AG10803 (cell line): Measurements from ENCODE around the gene HSPBP1.
A peak's percentile ranks its signal among the peaks of the same experiment; 100 is the strongest.

Source experiments
- DNase-seq: peaks from one replicate; pipeline ENCODE4 v3.0.0; 2010; ENCODE audit warnings: low read depth
- H3K4me3 ChIP-seq: 2 replicates; pipeline ENCODE4 v1.5.1; 2011; ENCODE audit warnings: mild to moderate bottlenecking, low read length, control low read depth
- TF ChIP-seq, protein P1 (sequence below): conservative IDR thresholded peaks from 2 replicates; pipeline ENCODE4 v1.5.1; 2011; ENCODE audit warnings: mild to moderate bottlenecking, low read length, control low read depth, inconsistent platforms

The HSPBP1 gene

DNA sequence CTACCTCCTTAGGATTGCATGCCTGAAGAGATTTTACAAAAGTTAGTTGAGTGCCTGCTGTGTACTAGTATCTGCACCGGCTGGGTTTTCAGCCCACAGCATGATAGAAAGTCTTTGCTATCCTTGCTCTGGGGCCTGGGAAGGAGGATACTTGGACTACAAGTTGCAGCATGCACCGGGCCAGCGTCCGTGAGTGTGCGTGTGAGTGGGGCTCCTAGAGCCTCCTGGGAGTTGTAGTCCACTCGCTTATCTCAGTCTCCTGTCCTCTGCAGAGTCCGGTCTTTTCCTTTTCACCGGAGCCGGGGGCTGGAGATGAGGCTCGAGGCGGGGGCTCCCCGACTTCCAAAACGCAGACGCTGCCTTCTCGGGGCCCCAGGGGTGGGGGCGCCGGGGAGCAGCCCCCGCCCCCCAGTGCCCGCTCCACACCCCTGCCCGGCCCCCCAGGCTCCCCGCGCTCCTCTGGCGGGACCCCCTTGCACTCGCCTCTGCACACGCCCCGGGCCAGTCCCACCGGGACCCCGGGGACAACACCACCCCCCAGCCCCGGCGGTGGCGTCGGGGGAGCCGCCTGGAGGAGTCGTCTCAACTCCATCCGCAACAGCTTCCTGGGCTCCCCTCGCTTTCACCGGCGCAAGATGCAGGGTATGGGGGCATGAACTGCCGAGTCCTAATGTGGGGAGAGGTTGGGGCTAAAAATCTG is 24.5 kb upstream of the HSPBP1 start:
- H3K4me3 ChIP-seq, result no peak overlapping the region
- peak; percentile 33 for DNase-seq
- TF ChIP-seq, protein P1, sequence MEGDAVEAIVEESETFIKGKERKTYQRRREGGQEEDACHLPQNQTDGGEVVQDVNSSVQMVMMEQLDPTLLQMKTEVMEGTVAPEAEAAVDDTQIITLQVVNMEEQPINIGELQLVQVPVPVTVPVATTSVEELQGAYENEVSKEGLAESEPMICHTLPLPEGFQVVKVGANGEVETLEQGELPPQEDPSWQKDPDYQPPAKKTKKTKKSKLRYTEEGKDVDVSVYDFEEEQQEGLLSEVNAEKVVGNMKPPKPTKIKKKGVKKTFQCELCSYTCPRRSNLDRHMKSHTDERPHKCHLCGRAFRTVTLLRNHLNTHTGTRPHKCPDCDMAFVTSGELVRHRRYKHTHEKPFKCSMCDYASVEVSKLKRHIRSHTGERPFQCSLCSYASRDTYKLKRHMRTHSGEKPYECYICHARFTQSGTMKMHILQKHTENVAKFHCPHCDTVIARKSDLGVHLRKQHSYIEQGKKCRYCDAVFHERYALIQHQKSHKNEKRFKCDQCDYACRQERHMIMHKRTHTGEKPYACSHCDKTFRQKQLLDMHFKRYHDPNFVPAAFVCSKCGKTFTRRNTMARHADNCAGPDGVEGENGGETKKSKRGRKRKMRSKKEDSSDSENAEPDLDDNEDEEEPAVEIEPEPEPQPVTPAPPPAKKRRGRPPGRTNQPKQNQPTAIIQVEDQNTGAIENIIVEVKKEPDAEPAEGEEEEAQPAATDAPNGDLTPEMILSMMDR, result no peak

DNA sequence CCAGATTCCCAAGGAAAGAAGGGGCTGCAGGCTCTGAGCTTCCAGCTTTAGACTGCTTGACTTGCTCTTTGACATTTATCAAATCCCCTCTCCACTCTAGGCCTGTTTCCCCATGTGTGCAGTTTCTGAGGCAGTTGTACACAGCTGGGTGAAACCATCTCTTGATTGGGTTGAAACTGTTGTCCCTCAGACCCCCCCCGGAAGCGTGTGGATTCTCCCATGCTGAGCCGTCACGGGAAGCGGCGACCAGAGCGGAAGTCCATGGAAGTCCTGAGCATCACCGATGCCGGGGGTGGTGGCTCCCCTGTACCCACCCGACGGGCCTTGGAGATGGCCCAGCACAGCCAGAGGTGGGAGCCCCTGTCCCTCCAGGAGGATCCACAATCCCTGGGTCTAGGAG is 23.6 kb upstream of the HSPBP1 start:
- no peak overlapping the region for H3K4me3 ChIP-seq
- TF ChIP-seq, protein P1, result no peak
- no peak for DNase-seq

DNA sequence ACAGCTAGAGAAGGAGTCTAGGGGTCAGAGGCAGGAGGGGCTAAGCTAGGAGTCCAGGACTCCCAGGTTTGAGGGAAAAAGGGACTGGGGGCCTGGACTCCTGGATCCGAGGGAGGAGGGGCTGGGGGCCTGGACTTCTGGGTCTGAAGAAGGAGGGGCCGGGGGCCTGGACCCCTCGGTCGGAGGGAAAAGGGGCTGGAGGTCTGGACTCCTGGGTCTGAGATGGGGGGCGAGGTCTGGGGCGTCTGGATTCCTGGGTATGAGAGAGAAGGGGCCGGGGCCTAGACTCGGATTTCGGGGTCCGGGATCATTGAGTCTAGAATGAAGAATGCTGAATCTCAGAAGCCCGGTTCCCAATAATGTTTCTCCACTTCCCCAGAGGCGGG is 22.4 kb upstream of the HSPBP1 start:
- DNase-seq, result no peak
- peak overlapping the region; percentile 42; the same call in 1 of the 2 replicates for H3K4me3 ChIP-seq
- TF ChIP-seq, protein P1, result no peak

DNA sequence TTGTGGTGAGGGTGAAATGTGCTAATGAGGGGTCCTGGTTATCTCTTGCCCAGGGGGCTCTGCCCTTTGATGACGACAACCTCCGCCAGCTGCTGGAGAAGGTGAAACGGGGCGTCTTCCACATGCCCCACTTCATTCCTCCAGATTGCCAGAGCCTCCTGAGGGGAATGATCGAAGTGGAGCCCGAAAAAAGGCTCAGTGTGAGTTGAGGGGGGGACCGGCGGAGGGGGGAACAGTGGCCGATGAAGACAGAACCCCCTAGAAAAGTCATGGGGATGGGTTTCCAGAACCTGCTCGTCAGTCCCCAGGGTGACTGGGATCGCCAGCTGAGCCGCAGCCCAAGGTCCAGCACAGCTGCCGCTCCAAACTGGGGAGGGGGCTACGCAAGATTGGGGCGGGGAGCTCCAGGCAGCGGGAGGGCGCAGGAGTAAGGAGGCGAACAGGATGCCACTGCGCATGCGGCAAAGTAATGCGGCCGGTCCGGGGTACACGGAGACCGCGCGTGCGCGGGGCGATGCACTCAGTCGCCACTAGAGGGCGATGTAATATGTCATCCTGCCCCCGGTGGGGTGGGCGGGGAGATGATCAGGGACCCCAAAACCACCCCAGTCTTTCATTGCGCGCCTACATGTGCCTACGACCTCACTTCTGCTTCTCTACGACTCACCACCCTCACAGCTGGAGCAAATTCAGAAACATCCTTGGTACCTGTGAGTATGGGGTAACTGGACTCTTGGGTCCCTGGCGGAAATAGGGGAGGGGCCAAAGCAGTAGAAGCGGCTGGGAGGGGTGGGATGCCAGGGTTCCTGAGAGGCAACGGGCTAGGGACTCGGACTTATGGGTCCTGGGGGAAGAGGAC is 21.8 kb upstream of the HSPBP1 start:
- TF ChIP-seq, protein P1, result peak; percentile 80
- peak; percentile 56 for DNase-seq
- H3K4me3 ChIP-seq, result peak overlapping the region; percentile 56

DNA sequence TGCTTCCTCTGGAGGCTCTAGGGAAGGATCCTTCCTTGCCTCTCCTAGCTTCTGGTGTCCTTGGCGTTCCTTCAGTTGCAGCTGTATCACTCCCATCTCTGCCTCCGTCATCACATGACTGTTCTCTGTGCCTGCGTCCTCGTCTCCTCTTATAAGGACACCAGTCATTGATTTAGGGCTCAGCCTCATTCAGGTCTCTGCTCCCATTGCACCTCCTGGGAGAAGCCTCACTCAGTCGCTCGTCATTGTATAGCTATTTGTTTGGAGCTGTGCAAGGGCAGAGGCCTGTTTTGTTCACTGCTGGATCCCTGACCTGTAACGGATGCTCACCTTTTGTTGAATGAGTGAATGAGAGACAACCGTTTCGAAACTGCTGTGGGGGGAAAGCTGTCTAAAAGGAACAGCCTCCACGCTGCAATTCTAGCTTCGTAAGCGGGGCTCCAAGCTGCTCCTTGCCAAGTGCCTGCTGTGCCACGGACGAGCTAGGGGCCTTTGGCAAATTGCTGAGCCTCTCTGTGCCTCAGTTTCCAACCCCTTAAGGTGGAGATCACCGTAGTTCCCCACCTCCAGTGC is 21.1 kb upstream of the HSPBP1 start:
- no peak for DNase-seq
- TF ChIP-seq, protein P1, result no peak
- H3K4me3 ChIP-seq, result no peak overlapping the region

DNA sequence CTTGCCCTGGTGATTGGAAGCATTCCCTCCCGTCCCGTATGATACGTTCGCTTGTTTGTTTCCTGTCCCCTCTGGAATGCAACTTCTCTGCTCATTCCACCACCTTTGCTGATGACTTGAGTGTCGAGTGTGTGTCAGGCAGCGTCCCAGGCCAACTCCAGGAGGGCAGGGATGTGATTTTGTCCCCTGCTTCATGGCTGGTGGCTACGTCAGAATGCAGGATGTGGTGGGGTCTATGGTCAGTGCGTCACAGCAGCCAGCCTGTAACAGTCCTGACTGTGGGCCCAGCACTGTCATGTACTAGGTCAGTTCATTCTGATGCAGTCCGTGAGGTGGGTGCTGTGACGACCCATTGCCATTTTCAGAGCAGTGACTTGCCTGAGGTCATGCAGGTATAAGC is 20.1 kb upstream of the HSPBP1 start:
- no peak overlapping the region for H3K4me3 ChIP-seq
- TF ChIP-seq, protein P1, result no peak
- no peak for DNase-seq
